ENCODE data around the gene SBF2.

The SBF2 gene

GRCh38 chr11:10293423-10294289 is at the start of gene SBF2:
TSS of gene SBF2 (minus strand) at chr11:10294219. CDS start at chr11:10294069, 150 bp downstream.
- TF ChIP-seq CTCF (conservative IDR thresholded peaks at IDR 0.05; ENCODE audit: low read length): no peak
- H3K4me3 ChIP-seq (ENCODE audit: low read length): peak within 1 kb of the TSS; percentile 74
- peak; percentile 90 for DNase-seq (ENCODE audit: low read depth)

DNA sequence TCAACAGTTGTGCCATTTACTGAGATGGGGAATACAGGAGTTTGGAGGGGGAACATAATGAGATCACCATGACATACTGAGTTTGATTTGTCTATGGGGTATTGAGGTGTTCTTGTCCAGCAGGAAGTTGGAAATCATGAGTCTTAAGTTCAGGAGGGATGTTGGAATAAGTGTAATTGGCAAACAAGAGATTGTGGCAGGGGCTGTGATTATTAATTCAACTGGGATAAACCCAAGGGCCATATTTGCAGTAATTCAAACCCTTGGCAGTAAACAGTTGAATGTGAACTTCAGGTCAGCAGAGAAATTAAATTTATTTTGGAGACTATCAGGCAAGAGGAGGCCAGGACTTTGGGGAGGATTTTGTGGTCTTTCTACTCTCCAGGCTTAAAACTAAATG is 44.3 kb upstream of the SBF2 start:
- no peak for DNase-seq (ENCODE audit: low read depth)
- H3K4me3 ChIP-seq (ENCODE audit: low read length): no peak overlapping the region
- no peak for TF ChIP-seq CTCF (conservative IDR thresholded peaks at IDR 0.05; ENCODE audit: low read length)

DNA sequence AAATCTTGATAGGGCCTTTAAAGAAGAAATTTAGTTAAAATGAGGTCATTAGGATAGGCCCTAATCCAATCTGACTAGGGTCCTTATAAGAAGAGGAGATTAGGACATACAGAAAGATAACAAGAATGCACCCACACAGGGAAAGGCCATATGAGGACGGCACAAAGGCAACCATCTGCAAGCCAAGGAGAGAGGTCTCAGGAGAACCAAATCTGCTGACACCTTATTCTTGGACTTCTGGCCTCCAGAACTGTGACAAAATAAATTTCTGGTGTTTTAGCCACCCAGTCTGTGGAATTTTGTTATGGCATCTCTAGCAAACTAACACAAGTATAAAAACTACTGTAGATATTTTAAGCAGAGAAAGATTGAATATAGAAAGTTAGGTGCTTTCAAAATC is 39.5 kb upstream of the SBF2 start:
- H3K4me3 ChIP-seq (ENCODE audit: low read length): no peak overlapping the region
- no peak for DNase-seq (ENCODE audit: low read depth)
- no peak for TF ChIP-seq CTCF (conservative IDR thresholded peaks at IDR 0.05; ENCODE audit: low read length)

GRCh38 chr11:10331548-10332289 is 37.7 kb upstream of the SBF2 start:
- no peak for TF ChIP-seq CTCF (conservative IDR thresholded peaks at IDR 0.05; ENCODE audit: low read length)
- no peak overlapping the region for H3K4me3 ChIP-seq (ENCODE audit: low read length)
- DNase-seq (ENCODE audit: low read depth): peak; percentile 52

DNA sequence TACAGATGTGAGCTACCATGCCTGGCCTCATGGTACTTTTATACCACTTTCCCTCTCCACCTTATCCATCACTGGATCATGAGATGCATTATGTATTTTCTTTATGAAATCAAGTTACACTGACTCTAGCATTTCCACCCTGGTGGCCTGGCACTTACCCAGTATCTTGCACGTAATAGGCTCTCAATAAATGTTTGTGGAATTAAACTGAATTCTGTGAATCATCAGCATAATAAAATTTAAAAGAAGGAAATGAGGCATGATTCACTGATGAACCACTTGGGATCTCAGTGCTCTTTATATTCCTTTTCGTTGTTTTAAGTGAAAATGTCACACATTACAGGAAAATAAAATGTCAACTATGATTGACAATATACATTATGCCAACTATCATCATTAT is 35.9 kb upstream of the SBF2 start:
- H3K4me3 ChIP-seq (ENCODE audit: low read length): no peak overlapping the region
- DNase-seq (ENCODE audit: low read depth): peak; percentile 93

GRCh38 chr11:10329356-10329755 is 35.3 kb upstream of the SBF2 start:
- TF ChIP-seq CTCF (conservative IDR thresholded peaks at IDR 0.05; ENCODE audit: low read length): no peak
- no peak for DNase-seq (ENCODE audit: low read depth)
- H3K4me3 ChIP-seq (ENCODE audit: low read length): no peak overlapping the region

More for the DNA sequence above, 35.9 kb upstream of the SBF2 start:
- TF ChIP-seq CTCF (conservative IDR thresholded peaks at IDR 0.05; ENCODE audit: low read length): no peak

All from AG10803 (cell line).